ENCODE data around the gene ATOSB.

DNA sequence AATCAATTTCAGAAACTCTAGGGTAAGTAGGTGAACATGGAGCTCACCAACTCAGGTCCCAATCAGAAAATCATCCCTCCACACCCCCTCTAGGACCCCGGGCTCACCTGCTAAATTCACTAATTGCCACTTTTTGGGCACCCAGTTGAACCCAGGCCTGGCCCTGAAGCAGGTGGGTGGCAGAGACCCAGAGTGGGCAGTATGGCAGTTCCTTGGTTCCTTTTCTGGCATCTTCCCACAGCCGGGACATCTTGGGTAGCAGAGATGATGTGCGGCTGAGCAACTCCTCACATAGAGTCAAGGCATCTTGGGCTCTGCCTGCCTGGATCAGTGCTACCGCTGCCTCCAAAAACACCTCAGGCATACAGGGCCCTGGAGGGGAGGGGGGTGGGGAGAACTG is 40.3 kb downstream of the ATOSB start:
- TF ChIP-seq EZH2 (IDR thresholded peaks at IDR 0.05; ENCODE audit: borderline replicate concordance) (no peak), EZH2phosphoT487 (IDR thresholded peaks at IDR 0.05; ENCODE audit: low read depth, severe bottlenecking, unreplicated experiment) (no peak)
- TF ChIP-seq, protein P1, sequence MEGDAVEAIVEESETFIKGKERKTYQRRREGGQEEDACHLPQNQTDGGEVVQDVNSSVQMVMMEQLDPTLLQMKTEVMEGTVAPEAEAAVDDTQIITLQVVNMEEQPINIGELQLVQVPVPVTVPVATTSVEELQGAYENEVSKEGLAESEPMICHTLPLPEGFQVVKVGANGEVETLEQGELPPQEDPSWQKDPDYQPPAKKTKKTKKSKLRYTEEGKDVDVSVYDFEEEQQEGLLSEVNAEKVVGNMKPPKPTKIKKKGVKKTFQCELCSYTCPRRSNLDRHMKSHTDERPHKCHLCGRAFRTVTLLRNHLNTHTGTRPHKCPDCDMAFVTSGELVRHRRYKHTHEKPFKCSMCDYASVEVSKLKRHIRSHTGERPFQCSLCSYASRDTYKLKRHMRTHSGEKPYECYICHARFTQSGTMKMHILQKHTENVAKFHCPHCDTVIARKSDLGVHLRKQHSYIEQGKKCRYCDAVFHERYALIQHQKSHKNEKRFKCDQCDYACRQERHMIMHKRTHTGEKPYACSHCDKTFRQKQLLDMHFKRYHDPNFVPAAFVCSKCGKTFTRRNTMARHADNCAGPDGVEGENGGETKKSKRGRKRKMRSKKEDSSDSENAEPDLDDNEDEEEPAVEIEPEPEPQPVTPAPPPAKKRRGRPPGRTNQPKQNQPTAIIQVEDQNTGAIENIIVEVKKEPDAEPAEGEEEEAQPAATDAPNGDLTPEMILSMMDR (IDR thresholded peaks at IDR 0.05; ENCODE audit: poor library complexity): no peak

All from hepatocyte (in vitro differentiated cells).